ENCODE results near the gene DYSF.

The DYSF gene

GRCh38 chr2:71554028-71554705 lies 100.8 kb downstream of the DYSF start:
- Histone ChIP-seq H3K36me3 (ENCODE audit: insufficient read depth, low read length) (no peaks in the 10 kb centered on the region), H3K27me3 (ENCODE audit: insufficient read depth, low read length) (no peaks in the 10 kb centered on the region), H3K79me2 (ENCODE audit: control insufficient read depth, insufficient read depth, low read length, unreplicated experiment) (no peaks in the 10 kb centered on the region), H3K4me1 (ENCODE audit: control insufficient read depth, insufficient read depth, low read length, unreplicated experiment) (no peaks in the 10 kb centered on the region), H2AFZ (ENCODE audit: low read length, unreplicated experiment) (no peak overlapping the region), H3K27ac (ENCODE audit: low read depth, low read length) (no peak overlapping the region), H3K4me3 (ENCODE audit: low read depth, low read length) (no peak overlapping the region)

- no peak overlapping the region for H3K4me3 ChIP-seq (ENCODE audit: low read depth, low read length)
- no peak overlapping the region for H2AFZ ChIP-seq (ENCODE audit: low read length, unreplicated experiment)
- no peaks in the 10 kb centered on the region for H3K36me3 ChIP-seq (ENCODE audit: insufficient read depth, low read length)
- no peak overlapping the region for H3K27ac ChIP-seq (ENCODE audit: low read depth, low read length)
- H3K79me2 ChIP-seq (ENCODE audit: control insufficient read depth, insufficient read depth, low read length, unreplicated experiment), result no peaks in the 10 kb centered on the region
- H3K4me1 ChIP-seq (ENCODE audit: control insufficient read depth, insufficient read depth, low read length, unreplicated experiment), result no peaks in the 10 kb centered on the region
- H3K27me3 ChIP-seq (ENCODE audit: insufficient read depth, low read length), result no peaks in the 10 kb centered on the region
These were observed 101.3 kb downstream of the DYSF start for GRCh38 chr2:71554706-71555056.

- H3K4me1 ChIP-seq (ENCODE audit: control insufficient read depth, insufficient read depth, low read length, unreplicated experiment), result no peaks in the 10 kb centered on the region
- no peaks in the 10 kb centered on the region for H3K36me3 ChIP-seq (ENCODE audit: insufficient read depth, low read length)
- no peak overlapping the region for H3K27ac ChIP-seq (ENCODE audit: low read depth, low read length)
- no peak overlapping the region for H2AFZ ChIP-seq (ENCODE audit: low read length, unreplicated experiment)
- no peaks in the 10 kb centered on the region for H3K79me2 ChIP-seq (ENCODE audit: control insufficient read depth, insufficient read depth, low read length, unreplicated experiment)
- no peak overlapping the region for H3K4me3 ChIP-seq (ENCODE audit: low read depth, low read length)
- H3K27me3 ChIP-seq (ENCODE audit: insufficient read depth, low read length), result no peaks in the 10 kb centered on the region
These were observed 102.6 kb downstream of the DYSF start for GRCh38 chr2:71555798-71556454.

- Histone ChIP-seq H3K36me3 (ENCODE audit: insufficient read depth, low read length) (no peaks in the 10 kb centered on the region), H3K4me3 (ENCODE audit: low read depth, low read length) (no peak overlapping the region), H2AFZ (ENCODE audit: low read length, unreplicated experiment) (no peak overlapping the region), H3K27ac (ENCODE audit: low read depth, low read length) (no peak overlapping the region), H3K79me2 (ENCODE audit: control insufficient read depth, insufficient read depth, low read length, unreplicated experiment) (no peaks in the 10 kb centered on the region), H3K4me1 (ENCODE audit: control insufficient read depth, insufficient read depth, low read length, unreplicated experiment) (no peaks in the 10 kb centered on the region), H3K27me3 (ENCODE audit: insufficient read depth, low read length) (no peaks in the 10 kb centered on the region)
These were observed 103.4 kb downstream of the DYSF start for GRCh38 chr2:71556692-71557250.

GRCh38 chr2:71557321-71557720 lies 104.0 kb downstream of the DYSF start:
- Histone ChIP-seq H3K36me3 (ENCODE audit: insufficient read depth, low read length) (no peaks in the 10 kb centered on the region), H2AFZ (ENCODE audit: low read length, unreplicated experiment) (no peak overlapping the region), H3K4me3 (ENCODE audit: low read depth, low read length) (no peak overlapping the region), H3K79me2 (ENCODE audit: control insufficient read depth, insufficient read depth, low read length, unreplicated experiment) (no peaks in the 10 kb centered on the region), H3K27me3 (ENCODE audit: insufficient read depth, low read length) (no peaks in the 10 kb centered on the region), H3K4me1 (ENCODE audit: control insufficient read depth, insufficient read depth, low read length, unreplicated experiment) (no peaks in the 10 kb centered on the region), H3K27ac (ENCODE audit: low read depth, low read length) (no peak overlapping the region)

GRCh38 chr2:71558300-71559051 lies 105.1 kb downstream of the DYSF start:
- no peak overlapping the region for H2AFZ ChIP-seq (ENCODE audit: low read length, unreplicated experiment)
- H3K4me1 ChIP-seq (ENCODE audit: control insufficient read depth, insufficient read depth, low read length, unreplicated experiment), result peaks cover under 1% of the 10 kb centered on the region
- no peak overlapping the region for H3K4me3 ChIP-seq (ENCODE audit: low read depth, low read length)
- H3K27ac ChIP-seq (ENCODE audit: low read depth, low read length), result no peak overlapping the region
- no peaks in the 10 kb centered on the region for H3K79me2 ChIP-seq (ENCODE audit: control insufficient read depth, insufficient read depth, low read length, unreplicated experiment)
- H3K27me3 ChIP-seq (ENCODE audit: insufficient read depth, low read length), result no peaks in the 10 kb centered on the region
- H3K36me3 ChIP-seq (ENCODE audit: insufficient read depth, low read length), result no peaks in the 10 kb centered on the region

GRCh38 chr2:71559080-71559827 lies 105.9 kb downstream of the DYSF start:
- H3K79me2 ChIP-seq (ENCODE audit: control insufficient read depth, insufficient read depth, low read length, unreplicated experiment), result no peaks in the 10 kb centered on the region
- peaks cover 4% of the 10 kb centered on the region for H3K4me1 ChIP-seq (ENCODE audit: control insufficient read depth, insufficient read depth, low read length, unreplicated experiment)
- no peaks in the 10 kb centered on the region for H3K36me3 ChIP-seq (ENCODE audit: insufficient read depth, low read length)
- H2AFZ ChIP-seq (ENCODE audit: low read length, unreplicated experiment), result no peak overlapping the region
- H3K27me3 ChIP-seq (ENCODE audit: insufficient read depth, low read length), result no peaks in the 10 kb centered on the region
- no peak overlapping the region for H3K27ac ChIP-seq (ENCODE audit: low read depth, low read length)
- no peak overlapping the region for H3K4me3 ChIP-seq (ENCODE audit: low read depth, low read length)

GRCh38 chr2:71559828-71560637 lies 106.7 kb downstream of the DYSF start:
- H3K4me3 ChIP-seq (ENCODE audit: low read depth, low read length), result no peak overlapping the region
- H2AFZ ChIP-seq (ENCODE audit: low read length, unreplicated experiment), result no peak overlapping the region
- peaks cover 4% of the 10 kb centered on the region for H3K4me1 ChIP-seq (ENCODE audit: control insufficient read depth, insufficient read depth, low read length, unreplicated experiment)
- H3K27ac ChIP-seq (ENCODE audit: low read depth, low read length), result no peak overlapping the region
- H3K36me3 ChIP-seq (ENCODE audit: insufficient read depth, low read length), result no peaks in the 10 kb centered on the region
- H3K27me3 ChIP-seq (ENCODE audit: insufficient read depth, low read length), result no peaks in the 10 kb centered on the region
- H3K79me2 ChIP-seq (ENCODE audit: control insufficient read depth, insufficient read depth, low read length, unreplicated experiment), result no peaks in the 10 kb centered on the region

- Histone ChIP-seq H3K36me3 (ENCODE audit: insufficient read depth, low read length) (no peaks in the 10 kb centered on the region), H3K4me1 (ENCODE audit: control insufficient read depth, insufficient read depth, low read length, unreplicated experiment) (peaks cover 4% of the 10 kb centered on the region), H2AFZ (ENCODE audit: low read length, unreplicated experiment) (no peak overlapping the region), H3K27ac (ENCODE audit: low read depth, low read length) (no peak overlapping the region), H3K27me3 (ENCODE audit: insufficient read depth, low read length) (no peaks in the 10 kb centered on the region), H3K79me2 (ENCODE audit: control insufficient read depth, insufficient read depth, low read length, unreplicated experiment) (no peaks in the 10 kb centered on the region), H3K4me3 (ENCODE audit: low read depth, low read length) (no peak overlapping the region)
These were observed 107.3 kb downstream of the DYSF start for GRCh38 chr2:71560638-71561011.

Measured in ACC112 (cell line).